Measurements from ENCODE around the gene SEC14L1. TPM values are rescaled to one million over a fixed set of nuclear protein-coding genes. Genes with fewer than 3 reads are reported as not detected.
"Not testable (repeated sequence)": the region's sequence is repeated elsewhere in the genome, so short reads cannot be mapped to it uniquely, and the experiment has no call there.

The SEC14L1 gene
- polyA plus RNA-seq, 4 donors: 83.3 to 103 (median 92.6) TPM

GRCh38 chr17:77254951-77255825 lies 114.4 kb downstream of the SEC14L1 start:
- no peak for DNase-seq (ENCODE audit: low read depth in 4 of 4, low spot score in 2 of 4)

GRCh38 chr17:77255970-77256369 lies 115.2 kb downstream of the SEC14L1 start:
- DNase-seq (ENCODE audit: low read depth in 4 of 4, low spot score in 2 of 4): not testable (repeated sequence)

GRCh38 chr17:77256710-77257109 lies 115.9 kb downstream of the SEC14L1 start:
- DNase-seq (ENCODE audit: low read depth in 4 of 4, low spot score in 2 of 4): no peak

- no peak for DNase-seq (ENCODE audit: low read depth in 4 of 4, low spot score in 2 of 4)
Observed at GRCh38 chr17:77257169-77257568, 116.4 kb downstream of the SEC14L1 start.

GRCh38 chr17:77257596-77258458 lies 117.1 kb downstream of the SEC14L1 start:
- DNase-seq (ENCODE audit: low read depth in 4 of 4, low spot score in 2 of 4): no peak

- no peak for DNase-seq (ENCODE audit: low read depth in 4 of 4, low spot score in 2 of 4)
Observed at GRCh38 chr17:77258638-77259037, 117.9 kb downstream of the SEC14L1 start.

GRCh38 chr17:77264617-77265230 lies 124.0 kb downstream of the SEC14L1 start:
- DNase-seq (ENCODE audit: low read depth in 4 of 4, low spot score in 2 of 4): no peak

- no peak for DNase-seq (ENCODE audit: low read depth in 4 of 4, low spot score in 2 of 4)
Observed at GRCh38 chr17:77266213-77266612, 125.4 kb downstream of the SEC14L1 start.
